D721Med (cell line): Measurements from ENCODE around the gene TSSK3.
A peak's percentile ranks its signal among the peaks of the same experiment; 100 is the strongest.

Experiments
- DNase-seq: peaks from one replicate; pipeline ENCODE4 v3.0.0; 2011; ENCODE audit warnings: low spot score; ENCODE audit not compliant: insufficient read length
- FAIRE-seq: peaks from 2 replicates; lab custom pipeline; 2011; peaks lifted over from hg19 to GRCh38; lab: Jason Lieb, UNC
- CTCF ChIP-seq: IDR thresholded peaks from 2 replicates; pipeline ENCODE4 v1.5.1; 2012; ENCODE audit warnings: mild to moderate bottlenecking, control low read depth; ENCODE audit not compliant: insufficient read depth; ENCODE audit errors: missing control alignments

Gene TSSK3

GRCh38 chr1:32335535-32335789 lies 26.9 kb upstream of the TSSK3 start:
- FAIRE-seq = no peak

GRCh38 chr1:32335790-32336590 lies 26.3 kb upstream of the TSSK3 start, which contains the start of gene MARCKSL1:
Gene MARCKSL1, minus strand, starts transcription at chr1:32336233. Its CDS starts 200 bp downstream, at chr1:32336033.
- FAIRE-seq (no peak), DNase-seq (peak; percentile 82)
- TF ChIP-seq CTCF = no peak

More at GRCh38 chr1:32335535-32335789, 26.9 kb upstream of the TSSK3 start:
- no peak for DNase-seq
- TF ChIP-seq CTCF = no peak

GRCh38 chr1:32336591-32336932 lies 25.8 kb upstream of the TSSK3 start:
- DNase-seq (no peak), FAIRE-seq (no peak)
- no peak for TF ChIP-seq CTCF

- TF ChIP-seq CTCF = no peak
- no peak for DNase-seq
- no peak for FAIRE-seq
These were observed 25.2 kb upstream of the TSSK3 start for GRCh38 chr1:32336963-32337675.

GRCh38 chr1:32337855-32338636 lies 24.3 kb upstream of the TSSK3 start:
- TF ChIP-seq CTCF = no peak
- FAIRE-seq = no peak
- no peak for DNase-seq

- no peak for TF ChIP-seq CTCF
- FAIRE-seq (no peak), DNase-seq (no peak)
These were observed 23.6 kb upstream of the TSSK3 start for GRCh38 chr1:32338637-32339145.
